ENCODE data around the gene SNAP91.

SNAP91 gene

DNA sequence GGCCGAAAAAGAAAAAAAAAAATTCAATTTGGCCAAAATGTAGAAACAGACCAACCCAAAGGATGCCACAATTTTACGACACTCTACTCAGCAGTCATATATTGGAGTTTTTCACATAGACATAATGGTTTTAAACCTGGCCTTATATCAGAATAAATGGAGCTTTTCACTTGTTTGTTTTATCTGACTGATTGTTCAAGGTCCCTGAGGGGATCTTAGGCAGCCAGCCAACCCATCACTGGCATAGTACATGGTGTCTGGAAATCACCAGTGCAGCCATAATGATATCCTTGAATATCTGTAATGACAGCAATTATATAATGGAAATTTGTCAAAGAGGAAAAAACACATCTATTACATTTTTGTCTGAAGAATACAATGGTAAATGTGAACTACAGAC is 99.7 kb downstream of the SNAP91 start:
- no peak for DNase-seq (ENCODE audit: low read depth)
- TF ChIP-seq, protein P1, sequence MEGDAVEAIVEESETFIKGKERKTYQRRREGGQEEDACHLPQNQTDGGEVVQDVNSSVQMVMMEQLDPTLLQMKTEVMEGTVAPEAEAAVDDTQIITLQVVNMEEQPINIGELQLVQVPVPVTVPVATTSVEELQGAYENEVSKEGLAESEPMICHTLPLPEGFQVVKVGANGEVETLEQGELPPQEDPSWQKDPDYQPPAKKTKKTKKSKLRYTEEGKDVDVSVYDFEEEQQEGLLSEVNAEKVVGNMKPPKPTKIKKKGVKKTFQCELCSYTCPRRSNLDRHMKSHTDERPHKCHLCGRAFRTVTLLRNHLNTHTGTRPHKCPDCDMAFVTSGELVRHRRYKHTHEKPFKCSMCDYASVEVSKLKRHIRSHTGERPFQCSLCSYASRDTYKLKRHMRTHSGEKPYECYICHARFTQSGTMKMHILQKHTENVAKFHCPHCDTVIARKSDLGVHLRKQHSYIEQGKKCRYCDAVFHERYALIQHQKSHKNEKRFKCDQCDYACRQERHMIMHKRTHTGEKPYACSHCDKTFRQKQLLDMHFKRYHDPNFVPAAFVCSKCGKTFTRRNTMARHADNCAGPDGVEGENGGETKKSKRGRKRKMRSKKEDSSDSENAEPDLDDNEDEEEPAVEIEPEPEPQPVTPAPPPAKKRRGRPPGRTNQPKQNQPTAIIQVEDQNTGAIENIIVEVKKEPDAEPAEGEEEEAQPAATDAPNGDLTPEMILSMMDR (conservative IDR thresholded peaks at IDR 0.05; ENCODE audit: control insufficient read depth, insufficient read depth, low read depth, low read length) = no peak

DNA sequence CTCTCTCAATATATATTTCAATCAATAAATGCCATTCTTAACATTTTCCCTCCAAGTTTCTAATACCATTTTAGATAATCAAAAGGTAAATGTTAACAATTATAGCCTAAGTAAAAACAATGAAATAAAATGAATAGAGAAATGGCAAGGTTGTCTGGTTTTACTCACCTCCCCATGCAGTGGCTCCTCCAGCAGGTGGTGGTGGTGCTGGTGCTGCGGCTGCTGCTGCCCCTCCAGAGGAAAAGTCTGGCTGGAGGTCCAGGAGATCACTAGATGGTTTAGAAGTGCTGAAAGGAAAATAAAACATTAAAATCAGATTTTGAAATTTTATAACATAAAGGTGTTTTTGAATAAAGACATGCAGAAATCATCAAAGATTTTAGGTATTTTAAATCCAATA is 103.4 kb downstream of the SNAP91 start:
- TF ChIP-seq, protein P1 (conservative IDR thresholded peaks at IDR 0.05; ENCODE audit: control insufficient read depth, insufficient read depth, low read depth, low read length) = no peak

More for the DNA sequence above, 99.7 kb downstream of the SNAP91 start:
- H3K4me3 ChIP-seq (ENCODE audit: control insufficient read depth, low read depth, low read length) = no peak overlapping the region

DNA sequence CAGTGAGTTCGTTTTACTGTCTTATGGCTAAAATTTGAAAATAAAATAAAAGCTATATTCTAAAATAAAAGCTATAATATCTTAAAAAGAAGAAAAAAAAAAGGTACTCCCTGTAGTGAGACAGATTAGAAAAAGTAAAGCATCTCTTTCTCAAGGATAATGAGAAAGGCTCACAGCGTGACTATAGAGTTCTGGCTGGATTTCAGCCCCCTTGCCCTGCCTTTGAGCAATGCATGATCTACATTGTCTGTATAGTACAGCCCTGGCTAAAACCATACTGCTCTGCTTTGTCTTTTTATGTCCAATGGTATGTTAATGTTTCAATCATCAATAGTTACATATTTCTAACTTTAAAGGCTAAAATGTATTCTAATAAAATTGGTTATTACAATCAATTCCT is 105.3 kb downstream of the SNAP91 start:
- H3K4me3 ChIP-seq (ENCODE audit: control insufficient read depth, low read depth, low read length) = no peak overlapping the region
- TF ChIP-seq, protein P1 (conservative IDR thresholded peaks at IDR 0.05; ENCODE audit: control insufficient read depth, insufficient read depth, low read depth, low read length) = no peak
- no peak for DNase-seq (ENCODE audit: low read depth)

More for the DNA sequence above, 103.4 kb downstream of the SNAP91 start:
- no peak overlapping the region for H3K4me3 ChIP-seq (ENCODE audit: control insufficient read depth, low read depth, low read length)
- no peak for DNase-seq (ENCODE audit: low read depth)

DNA sequence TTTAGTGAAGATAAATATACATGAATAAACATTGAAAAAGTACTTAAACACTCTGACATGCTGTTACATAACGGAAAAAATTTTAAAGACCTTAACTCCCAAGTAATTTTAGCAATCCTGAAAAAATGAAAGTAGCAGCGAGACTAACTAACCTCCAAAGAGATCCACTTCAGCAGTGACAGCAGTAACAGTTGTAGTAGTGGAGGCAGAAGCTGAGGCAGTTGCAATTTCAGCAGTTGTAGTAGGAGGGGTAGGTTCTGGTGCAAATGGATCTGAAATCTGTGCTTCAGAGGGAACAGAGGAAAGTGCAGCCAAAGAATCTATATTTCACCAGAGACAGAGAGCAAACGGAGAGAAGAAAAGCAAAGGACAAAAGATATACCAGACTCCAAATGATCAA is 107.8 kb downstream of the SNAP91 start:
- TF ChIP-seq, protein P1 (conservative IDR thresholded peaks at IDR 0.05; ENCODE audit: control insufficient read depth, insufficient read depth, low read depth, low read length) = no peak
- no peak overlapping the region for H3K4me3 ChIP-seq (ENCODE audit: control insufficient read depth, low read depth, low read length)

DNA sequence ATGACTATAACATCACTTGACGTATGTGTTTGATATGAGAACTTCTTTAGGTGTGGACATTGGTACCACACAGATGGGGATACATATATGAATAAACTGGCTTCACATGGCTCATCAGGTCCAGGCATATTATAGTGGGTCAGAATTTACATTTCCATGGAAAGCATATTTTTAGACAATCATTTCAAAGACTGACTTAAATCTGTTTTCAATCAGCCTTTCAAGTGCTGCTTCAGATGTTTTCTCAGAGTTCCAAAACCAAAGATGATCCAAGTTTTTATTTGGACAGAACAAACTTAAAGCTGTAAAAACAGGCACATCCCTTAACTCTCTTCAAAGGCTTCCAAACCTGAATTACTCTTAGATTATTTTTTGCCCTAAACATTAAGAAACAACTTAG is 108.4 kb downstream of the SNAP91 start:
- TF ChIP-seq, protein P1 (conservative IDR thresholded peaks at IDR 0.05; ENCODE audit: control insufficient read depth, insufficient read depth, low read depth, low read length) = no peak
- no peak overlapping the region for H3K4me3 ChIP-seq (ENCODE audit: control insufficient read depth, low read depth, low read length)

More for the DNA sequence above, 107.8 kb downstream of the SNAP91 start:
- no peak for DNase-seq (ENCODE audit: low read depth)

DNA sequence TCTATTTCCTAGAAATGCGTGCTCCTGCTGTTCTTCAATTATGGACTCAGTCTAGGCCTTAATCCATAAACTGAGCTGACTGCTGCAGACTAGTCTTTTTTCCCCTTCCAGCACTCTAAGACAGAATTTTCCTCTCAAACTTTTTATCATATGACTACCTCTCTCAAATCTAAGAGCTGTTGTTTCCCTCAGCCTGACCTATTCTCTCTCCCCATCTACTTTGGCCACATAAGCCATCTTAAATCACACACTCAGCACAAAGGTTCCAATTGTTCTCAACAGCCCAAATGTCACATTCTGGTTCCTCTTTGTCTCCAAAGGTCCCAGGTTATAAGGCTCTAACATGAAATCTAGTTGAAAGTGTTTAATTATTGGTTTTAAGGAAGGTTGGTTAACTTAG is 111.4 kb downstream of the SNAP91 start:
- DNase-seq (ENCODE audit: low read depth) = no peak
- TF ChIP-seq, protein P1 (conservative IDR thresholded peaks at IDR 0.05; ENCODE audit: control insufficient read depth, insufficient read depth, low read depth, low read length) = no peak

More for the DNA sequence above, 108.4 kb downstream of the SNAP91 start:
- no peak for DNase-seq (ENCODE audit: low read depth)

DNA sequence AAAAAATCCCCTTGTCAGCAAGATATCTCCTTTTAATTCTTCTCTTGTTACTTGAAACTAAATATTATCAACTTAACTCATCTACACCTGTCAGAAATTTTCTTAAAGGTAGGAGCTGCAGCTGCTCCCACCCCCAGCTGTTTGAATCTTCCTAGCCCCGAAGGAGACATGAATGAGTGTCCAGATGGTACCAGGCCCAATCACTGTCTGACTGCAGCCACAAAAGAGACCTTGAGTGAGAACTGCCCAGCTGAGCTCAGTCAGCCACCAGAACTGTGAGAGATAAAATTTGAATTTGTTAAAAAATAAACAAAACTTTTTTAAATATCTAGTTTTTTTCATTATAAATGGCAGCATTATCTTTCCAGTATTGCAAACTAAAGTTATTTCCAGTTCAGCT is 111.8 kb downstream of the SNAP91 start:
- no peak for DNase-seq (ENCODE audit: low read depth)
- no peak overlapping the region for H3K4me3 ChIP-seq (ENCODE audit: control insufficient read depth, low read depth, low read length)
- TF ChIP-seq, protein P1 (conservative IDR thresholded peaks at IDR 0.05; ENCODE audit: control insufficient read depth, insufficient read depth, low read depth, low read length) = no peak

More for the DNA sequence above, 111.4 kb downstream of the SNAP91 start:
- no peak overlapping the region for H3K4me3 ChIP-seq (ENCODE audit: control insufficient read depth, low read depth, low read length)

Data from fibroblast of mammary gland (primary cell).